ENCODE results near the gene EXO1. TPM values are rescaled to one million over a fixed set of nuclear protein-coding genes. Genes with fewer than 3 reads are reported as not detected.
A peak's percentile ranks its signal among the peaks of the same experiment; 100 is the strongest.

EXO1 gene
- total RNA-seq, 1 donor from 2014 or later, result not detected

GRCh38 chr1:241842565-241842964 is 5.4 kb upstream of the EXO1 start:
- intact Hi-C loops (cut with DNase I), result no loop called here
- Histone ChIP-seq H3K27me3 (no peaks in the 10 kb centered on the region), H3K4me3 (no peak overlapping the region), H3K9me3 (no peaks in the 10 kb centered on the region), H3K4me1 (peaks cover 0 to 2% of the 10 kb centered on the region in 2 donors), H3K36me3 (no peaks in the 10 kb centered on the region), H3K27ac (no peak overlapping the region)
- TF ChIP-seq CTCF (IDR thresholded peaks at IDR 0.05), result no peak
- no peak for DNase-seq (ENCODE audit: low spot score in 2 of 2)

GRCh38 chr1:241844593-241844992 is 3.4 kb upstream of the EXO1 start:
- intact Hi-C loops (cut with DNase I), result no loop called here

GRCh38 chr1:241846375-241846774 is 1.6 kb upstream of the EXO1 start:
- TF ChIP-seq CTCF (IDR thresholded peaks at IDR 0.05), result no peak
- no peaks in the 10 kb centered on the region for H3K27me3 ChIP-seq
- H3K4me1 ChIP-seq, result peaks cover 0 to 8% of the 10 kb centered on the region in 2 donors
- no peak for DNase-seq (ENCODE audit: low spot score in 2 of 2)
- no peak overlapping the region for H3K4me3 ChIP-seq
- H3K36me3 ChIP-seq, result no peaks in the 10 kb centered on the region
- intact Hi-C loops (cut with DNase I), result loop anchor here (5.0 kb wide), 1 partner anchor 204 kb away; the partner anchor contains the start of genes CHML and OPN3
- no peaks in the 10 kb centered on the region for H3K9me3 ChIP-seq
- H3K27ac ChIP-seq, result no peak overlapping the region

More at GRCh38 chr1:241844593-241844992, 3.4 kb upstream of the EXO1 start:
- H3K27ac ChIP-seq, result no peak overlapping the region
- no peaks in the 10 kb centered on the region for H3K36me3 ChIP-seq
- no peak for DNase-seq (ENCODE audit: low spot score in 2 of 2)
- no peak overlapping the region for H3K4me3 ChIP-seq
- H3K4me1 ChIP-seq, result peaks cover 0 to 8% of the 10 kb centered on the region in 2 donors
- H3K27me3 ChIP-seq, result no peaks in the 10 kb centered on the region
- no peaks in the 10 kb centered on the region for H3K9me3 ChIP-seq
- TF ChIP-seq CTCF (IDR thresholded peaks at IDR 0.05), result no peak

- peak overlapping the region; percentile 89 to 94 for H3K4me3 ChIP-seq
These were observed 1.0 kb upstream of the EXO1 start for GRCh38 chr1:241846862-241847539.

GRCh38 chr1:241847540-241847795 is 536 bp upstream of the EXO1 start:
- DNase-seq (ENCODE audit: low spot score in 2 of 2), result no peak
- H3K4me1 ChIP-seq, result peaks cover 0 to 8% of the 10 kb centered on the region in 2 donors
- intact Hi-C loops (cut with DNase I), result loop anchor here (1.0 to 5.0 kb wide), 2 partner anchors 205 to 328 kb away; partner anchors contain the start of genes CHML, FH and OPN3

More at GRCh38 chr1:241846862-241847539, 1.0 kb upstream of the EXO1 start:
- intact Hi-C loops (cut with DNase I), result loop anchor here (1.0 to 5.0 kb wide), 2 partner anchors 205 to 328 kb away; partner anchors contain the start of genes CHML, FH and OPN3
- no peak for TF ChIP-seq CTCF (IDR thresholded peaks at IDR 0.05)
- H3K36me3 ChIP-seq, result no peaks in the 10 kb centered on the region
- peaks cover 0 to 8% of the 10 kb centered on the region in 2 donors for H3K4me1 ChIP-seq
- no peak for DNase-seq (ENCODE audit: low spot score in 2 of 2)
- no peaks in the 10 kb centered on the region for H3K9me3 ChIP-seq
- no peaks in the 10 kb centered on the region for H3K27me3 ChIP-seq
- peak overlapping the region; percentile 97 to 99 for H3K27ac ChIP-seq

More at GRCh38 chr1:241847540-241847795, 536 bp upstream of the EXO1 start:
- no peak for TF ChIP-seq CTCF (IDR thresholded peaks at IDR 0.05)
- Histone ChIP-seq H3K4me3 (peak overlapping the region; percentile 89 to 94), H3K9me3 (no peaks in the 10 kb centered on the region), H3K27ac (peak overlapping the region; percentile 97 to 99), H3K27me3 (no peaks in the 10 kb centered on the region), H3K36me3 (no peaks in the 10 kb centered on the region)

All from ascending aorta (tissue), 2 donors.